SK-N-SH (cell line): Measurements from ENCODE around the gene MIOX.

Experiments used
- CHD2 ChIP-seq: fragments of 150-350 bp; IDR thresholded peaks from 2 replicates; pipeline ENCODE4 v1.6.1; 2018; ENCODE audit warnings: low read length; ENCODE audit not compliant: partially characterized antibody
- EZH2phosphoT487 ChIP-seq: fragments of 200-600 bp; sonication (generic); IDR thresholded peaks from 2 replicates; pipeline ENCODE4 v1.6.1; 2017; ENCODE audit warnings: low read depth, mixed run types, mild to moderate bottlenecking, antibody characterized with exemption, moderate library complexity, borderline replicate concordance
- FOSL2 ChIP-seq: IDR thresholded peaks from 2 replicates; pipeline ENCODE4 v1.4.0; 2012; ENCODE audit warnings: low read depth, mild to moderate bottlenecking, moderate library complexity, borderline replicate concordance
- GATA2 ChIP-seq: sonication (generic); formaldehyde crosslinking; IDR thresholded peaks from 2 replicates; pipeline ENCODE4 v1.5.0; 2020; ENCODE audit warnings: mild to moderate bottlenecking, missing genetic modification reagents
- JUND ChIP-seq: IDR thresholded peaks from 2 replicates; pipeline ENCODE4 v1.4.0; 2012
- MEF2A ChIP-seq: IDR thresholded peaks from 2 replicates; pipeline ENCODE4 v1.4.0; 2012; ENCODE audit warnings: low read depth, borderline replicate concordance
- MXI1 ChIP-seq: IDR thresholded peaks from 2 replicates; pipeline ENCODE4 v1.6.1; 2012; ENCODE audit warnings: mild to moderate bottlenecking, low read depth, low read length, improper control_type of control experiment
- POLR2AphosphoS5 ChIP-seq: IDR thresholded peaks from 2 replicates; pipeline ENCODE4 v1.6.1; 2012; ENCODE audit warnings: low read depth, low read length
- TEAD4 ChIP-seq: IDR thresholded peaks from 2 replicates; pipeline ENCODE4 v1.4.0; 2012; ENCODE audit warnings: mild to moderate bottlenecking, borderline replicate concordance; ENCODE audit not compliant: insufficient read depth
- TF ChIP-seq, protein P1 (sequence below): fragments of 150-350 bp; IDR thresholded peaks from 2 replicates; pipeline ENCODE4 v1.6.1; 2016; ENCODE audit warnings: mild to moderate bottlenecking, low read depth, low read length
- TF ChIP-seq, protein P2 (sequence below): fragments of 200-600 bp; sonication (generic); IDR thresholded peaks from 2 replicates; pipeline ENCODE4 v1.6.1; 2017; ENCODE audit warnings: antibody characterized with exemption, mild to moderate bottlenecking, moderate library complexity

DNA sequence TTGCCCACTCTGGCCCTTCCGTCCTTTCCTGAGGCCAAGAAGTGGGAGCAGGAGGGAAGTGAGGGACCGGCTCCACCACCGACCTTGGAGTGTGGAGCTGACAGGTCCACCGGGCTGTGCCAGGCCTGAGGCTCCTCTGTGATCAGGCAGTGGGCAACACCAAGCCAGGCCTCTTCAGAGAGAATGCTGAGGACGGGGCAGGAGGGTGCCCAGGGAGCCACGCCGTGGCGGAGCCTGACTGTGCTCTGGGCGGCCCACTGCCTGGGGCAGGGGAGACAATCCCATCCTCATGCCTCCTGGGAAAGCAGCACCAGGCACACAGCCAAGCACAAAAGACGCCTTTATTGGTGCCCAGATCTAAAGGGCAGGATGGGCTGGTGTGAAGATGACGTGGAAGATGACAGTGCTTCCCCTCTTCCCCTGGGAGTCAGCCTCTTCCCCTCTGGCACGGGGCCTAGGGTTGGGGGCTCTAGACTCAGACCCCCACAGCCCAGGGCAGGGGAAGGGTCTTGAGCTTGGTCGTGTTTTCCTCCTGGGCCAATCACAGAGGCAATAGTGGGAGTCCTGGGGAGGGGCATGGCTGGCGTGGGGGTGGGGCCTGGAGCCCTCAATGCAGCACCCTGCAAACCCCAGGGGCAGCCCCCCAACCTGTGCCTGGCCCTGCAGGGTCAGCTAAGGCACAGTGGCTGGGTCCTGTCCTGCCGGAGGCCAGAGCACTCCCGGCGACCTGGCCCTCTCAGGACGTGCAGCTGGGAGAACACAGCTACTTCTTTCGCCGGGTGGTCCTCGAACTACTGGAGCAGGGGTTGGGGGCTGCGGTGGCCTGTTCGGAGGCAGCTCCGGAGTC is 16.2 kb downstream of the MIOX start:
- TF ChIP-seq GATA2 (CRISPR knock-in tag), result no peak
- TF ChIP-seq TEAD4, result no peak
- TF ChIP-seq MEF2A, result no peak
- TF ChIP-seq, protein P1, sequence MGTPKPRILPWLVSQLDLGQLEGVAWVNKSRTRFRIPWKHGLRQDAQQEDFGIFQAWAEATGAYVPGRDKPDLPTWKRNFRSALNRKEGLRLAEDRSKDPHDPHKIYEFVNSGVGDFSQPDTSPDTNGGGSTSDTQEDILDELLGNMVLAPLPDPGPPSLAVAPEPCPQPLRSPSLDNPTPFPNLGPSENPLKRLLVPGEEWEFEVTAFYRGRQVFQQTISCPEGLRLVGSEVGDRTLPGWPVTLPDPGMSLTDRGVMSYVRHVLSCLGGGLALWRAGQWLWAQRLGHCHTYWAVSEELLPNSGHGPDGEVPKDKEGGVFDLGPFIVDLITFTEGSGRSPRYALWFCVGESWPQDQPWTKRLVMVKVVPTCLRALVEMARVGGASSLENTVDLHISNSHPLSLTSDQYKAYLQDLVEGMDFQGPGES, result no peak
- TF ChIP-seq, protein P2, sequence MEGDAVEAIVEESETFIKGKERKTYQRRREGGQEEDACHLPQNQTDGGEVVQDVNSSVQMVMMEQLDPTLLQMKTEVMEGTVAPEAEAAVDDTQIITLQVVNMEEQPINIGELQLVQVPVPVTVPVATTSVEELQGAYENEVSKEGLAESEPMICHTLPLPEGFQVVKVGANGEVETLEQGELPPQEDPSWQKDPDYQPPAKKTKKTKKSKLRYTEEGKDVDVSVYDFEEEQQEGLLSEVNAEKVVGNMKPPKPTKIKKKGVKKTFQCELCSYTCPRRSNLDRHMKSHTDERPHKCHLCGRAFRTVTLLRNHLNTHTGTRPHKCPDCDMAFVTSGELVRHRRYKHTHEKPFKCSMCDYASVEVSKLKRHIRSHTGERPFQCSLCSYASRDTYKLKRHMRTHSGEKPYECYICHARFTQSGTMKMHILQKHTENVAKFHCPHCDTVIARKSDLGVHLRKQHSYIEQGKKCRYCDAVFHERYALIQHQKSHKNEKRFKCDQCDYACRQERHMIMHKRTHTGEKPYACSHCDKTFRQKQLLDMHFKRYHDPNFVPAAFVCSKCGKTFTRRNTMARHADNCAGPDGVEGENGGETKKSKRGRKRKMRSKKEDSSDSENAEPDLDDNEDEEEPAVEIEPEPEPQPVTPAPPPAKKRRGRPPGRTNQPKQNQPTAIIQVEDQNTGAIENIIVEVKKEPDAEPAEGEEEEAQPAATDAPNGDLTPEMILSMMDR, result no peak
- TF ChIP-seq JUND, result no peak
- TF ChIP-seq POLR2AphosphoS5, result no peak
- TF ChIP-seq EZH2phosphoT487, result no peak
- TF ChIP-seq FOSL2, result no peak
- TF ChIP-seq CHD2, result no peak
- TF ChIP-seq MXI1, result no peak
